Stomach (tissue), 9 donors: ENCODE results near the gene SLC35F6. TPM values are rescaled to one million over a fixed set of nuclear protein-coding genes. Genes with fewer than 3 reads are reported as not detected.
A peak's percentile ranks its signal among the peaks of the same experiment; 100 is the strongest.

Experiments
- DNase-seq, 2 donors: peaks; one replicate each; pipeline versions ENCODE4 v3.0.0 to v3.0.0-alpha.2; 2013 to 2019
- H3K27ac ChIP-seq, 5 donors: fragments of 200-600 bp in 4 of 5; sonication (generic) in 4 of 5; one replicate each; pipeline ENCODE4 v1.5.1; 2013 to 2019; ENCODE audit warnings: mild to moderate bottlenecking in 1 of 5, moderate library complexity in 1 of 5
- H3K27me3 ChIP-seq, 3 donors: fragments of 200-600 bp; sonication (generic); one replicate each; pipeline ENCODE4 v1.5.1; 2017 to 2019; ENCODE audit warnings: mixed run types in 1 of 3
- H3K36me3 ChIP-seq, 4 donors: fragments of 200-600 bp; sonication (generic); 1 replicate in 3 of 4; 2 replicates in 1 of 4; pipeline ENCODE4 v1.5.1; 2016 to 2019
- H3K4me1 ChIP-seq, 4 donors: fragments of 200-600 bp; sonication (generic); one replicate each; pipeline ENCODE4 v1.5.1; 2016 to 2019
- H3K4me3 ChIP-seq, 4 donors: fragments of 200-600 bp; sonication (generic) in 3 of 4; one replicate each; pipeline ENCODE4 v1.5.1; 2016 to 2019; ENCODE audit warnings: mild to moderate bottlenecking in 1 of 4
- H3K9me3 ChIP-seq, 4 donors: fragments of 200-600 bp; sonication (generic); one replicate each; pipeline ENCODE4 v1.5.1; 2016 to 2019
- EP300 ChIP-seq: sonication (generic); formaldehyde crosslinking; IDR thresholded peaks from one replicate; pipeline ENCODE4 v1.6.1; 2017; ENCODE audit warnings: antibody characterized with exemption
- POLR2A ChIP-seq, 4 donors: fragments of 450-650 bp; IDR thresholded peaks; one replicate each; pipeline ENCODE4 v1.6.1; 2016; ENCODE audit warnings: antibody characterized with exemption in 4 of 4, control low read depth in 2 of 4, mild to moderate bottlenecking in 1 of 4, moderate library complexity in 1 of 4
- POLR2AphosphoS5 ChIP-seq, 3 donors: sonication (generic); formaldehyde crosslinking; IDR thresholded peaks; one replicate each; pipeline ENCODE4 v1.6.1; 2016; ENCODE audit warnings: antibody characterized with exemption in 3 of 3
- WGBS, 5 donors: extraction: QIAGEN DNeasy Blood & Tissue Kit in 3 of 5; methylation state at CpG; one replicate each; pipeline versions ENCODE4 v1.1.5 to v1.1.7; 2013 to 2018; 5-methylcytosine and 5-hydroxymethylcytosine counted together
- intact Hi-C: fragments of 100-400 bp; cut with DNase I; formaldehyde crosslinking; loops from one replicate; pipeline ENCODE4 v1.15.1; 2023; ENCODE audit warnings: low total_unique reads
- polyA plus RNA-seq, 3 donors: library from polyadenylated mRNA; stranded (reverse); fragments of 200-250 nt; gene quantifications; one replicate each; pipeline ENCODE4 v1.2.3, GENCODE V29; 2013
- total RNA-seq, 5 donors: library from RNA; depleted of rRNA; stranded (reverse); fragments of >200 nt; gene quantifications; one replicate each; pipeline versions ENCODE4 v1.1.0 to v1.2.3, GENCODE V29; 2014 to 2016
- TF ChIP-seq, protein P1 (sequence below), 7 experiments: fragments of 450-650 bp in 4 of 7; fragments of 200-600 bp in 3 of 7; sonication (generic) in 3 of 7; IDR thresholded peaks; one replicate each; pipeline ENCODE4 v1.5.1; 2016 to 2019; ENCODE audit warnings: antibody characterized with exemption in 7 of 7, control low read depth in 2 of 7, mild to moderate bottlenecking in 1 of 7
- donor health status: healthy with polysubstance abuse.
- donor health status: Bipolar disorder and iron deficiency.
- donor health status: healthy.

The SLC35F6 gene
- total and polyA plus RNA-seq, 8 donors = 4.9 to 40.9 (median 12.9) TPM

DNA sequence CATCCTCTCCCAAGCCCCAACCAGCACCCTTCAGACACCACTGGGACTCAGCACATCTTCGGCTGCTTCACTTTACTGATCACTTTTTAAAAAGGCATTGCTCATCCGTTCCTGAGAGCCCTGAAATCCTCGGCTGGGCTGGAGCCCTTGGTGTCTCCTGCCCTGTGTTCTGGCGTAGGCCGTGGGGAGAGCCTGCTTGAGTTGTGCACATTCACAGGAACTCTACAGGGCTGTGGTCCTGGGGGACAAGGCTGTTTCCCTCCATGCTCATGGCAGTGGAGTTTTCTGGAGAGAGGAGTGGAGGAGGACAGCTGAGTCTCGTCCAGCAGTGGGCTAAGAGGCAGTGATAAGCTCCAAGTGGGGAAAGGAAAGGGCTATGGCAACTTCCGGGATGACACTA is 37.7 kb downstream of the SLC35F6 start:
- H3K9me3 ChIP-seq = no peaks in the 10 kb centered on the region
- no peak overlapping the region for H3K4me3 ChIP-seq
- no peaks in the 10 kb centered on the region for H3K36me3 ChIP-seq
- TF ChIP-seq, protein P1, sequence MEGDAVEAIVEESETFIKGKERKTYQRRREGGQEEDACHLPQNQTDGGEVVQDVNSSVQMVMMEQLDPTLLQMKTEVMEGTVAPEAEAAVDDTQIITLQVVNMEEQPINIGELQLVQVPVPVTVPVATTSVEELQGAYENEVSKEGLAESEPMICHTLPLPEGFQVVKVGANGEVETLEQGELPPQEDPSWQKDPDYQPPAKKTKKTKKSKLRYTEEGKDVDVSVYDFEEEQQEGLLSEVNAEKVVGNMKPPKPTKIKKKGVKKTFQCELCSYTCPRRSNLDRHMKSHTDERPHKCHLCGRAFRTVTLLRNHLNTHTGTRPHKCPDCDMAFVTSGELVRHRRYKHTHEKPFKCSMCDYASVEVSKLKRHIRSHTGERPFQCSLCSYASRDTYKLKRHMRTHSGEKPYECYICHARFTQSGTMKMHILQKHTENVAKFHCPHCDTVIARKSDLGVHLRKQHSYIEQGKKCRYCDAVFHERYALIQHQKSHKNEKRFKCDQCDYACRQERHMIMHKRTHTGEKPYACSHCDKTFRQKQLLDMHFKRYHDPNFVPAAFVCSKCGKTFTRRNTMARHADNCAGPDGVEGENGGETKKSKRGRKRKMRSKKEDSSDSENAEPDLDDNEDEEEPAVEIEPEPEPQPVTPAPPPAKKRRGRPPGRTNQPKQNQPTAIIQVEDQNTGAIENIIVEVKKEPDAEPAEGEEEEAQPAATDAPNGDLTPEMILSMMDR (IDR thresholded peaks at IDR 0.05) = no peak
- TF ChIP-seq POLR2A (IDR thresholded peaks at IDR 0.05) = no peak
- no peak for TF ChIP-seq EP300
- TF ChIP-seq POLR2AphosphoS5 (IDR thresholded peaks at IDR 0.05) = no peak
- no peak overlapping the region for H3K27ac ChIP-seq
- no peak for DNase-seq
- H3K4me1 ChIP-seq = no peaks in the 10 kb centered on the region
- no peaks in the 10 kb centered on the region for H3K27me3 ChIP-seq
- 95 to 98% (median 96%) methylated on average over 6 to 7 of the region's 7 CpGs for WGBS, 5 donors
- intact Hi-C loops = no loop called here

DNA sequence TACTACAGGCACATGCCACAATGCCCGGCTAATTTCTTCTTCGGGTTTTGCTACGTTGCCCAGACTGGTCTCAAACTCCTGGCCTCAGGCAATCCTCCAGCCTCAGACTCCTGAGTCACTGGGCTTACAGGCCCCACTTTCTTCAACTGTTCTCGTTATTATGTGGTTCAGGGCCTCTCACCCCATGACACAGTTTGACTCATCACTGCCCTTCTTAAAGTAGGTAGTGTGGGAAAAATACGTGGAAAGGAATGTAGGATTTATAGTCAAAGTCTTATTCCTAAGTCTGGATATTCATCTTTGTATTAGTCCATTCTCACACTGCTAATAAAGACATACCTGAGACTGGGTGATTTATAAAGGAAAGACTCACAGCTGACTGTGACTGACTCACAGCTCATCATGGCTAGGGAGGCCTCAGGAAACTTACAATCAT is 41.2 kb downstream of the SLC35F6 start:
- intact Hi-C loops = no loop called here
- DNase-seq = no peak
- Histone ChIP-seq H3K27ac (no peak overlapping the region), H3K9me3 (no peaks in the 10 kb centered on the region), H3K4me1 (no peaks in the 10 kb centered on the region), H3K4me3 (no peak overlapping the region), H3K36me3 (no peaks in the 10 kb centered on the region), H3K27me3 (no peaks in the 10 kb centered on the region)
- TF ChIP-seq EP300 (no peak), POLR2A (IDR thresholded peaks at IDR 0.05) (no peak), POLR2AphosphoS5 (IDR thresholded peaks at IDR 0.05) (no peak)
- TF ChIP-seq, protein P1 (IDR thresholded peaks at IDR 0.05) = no peak
- WGBS, 5 donors = 66 to 80% (median 71%) methylated on average over 5 of the region's 5 CpGs

DNA sequence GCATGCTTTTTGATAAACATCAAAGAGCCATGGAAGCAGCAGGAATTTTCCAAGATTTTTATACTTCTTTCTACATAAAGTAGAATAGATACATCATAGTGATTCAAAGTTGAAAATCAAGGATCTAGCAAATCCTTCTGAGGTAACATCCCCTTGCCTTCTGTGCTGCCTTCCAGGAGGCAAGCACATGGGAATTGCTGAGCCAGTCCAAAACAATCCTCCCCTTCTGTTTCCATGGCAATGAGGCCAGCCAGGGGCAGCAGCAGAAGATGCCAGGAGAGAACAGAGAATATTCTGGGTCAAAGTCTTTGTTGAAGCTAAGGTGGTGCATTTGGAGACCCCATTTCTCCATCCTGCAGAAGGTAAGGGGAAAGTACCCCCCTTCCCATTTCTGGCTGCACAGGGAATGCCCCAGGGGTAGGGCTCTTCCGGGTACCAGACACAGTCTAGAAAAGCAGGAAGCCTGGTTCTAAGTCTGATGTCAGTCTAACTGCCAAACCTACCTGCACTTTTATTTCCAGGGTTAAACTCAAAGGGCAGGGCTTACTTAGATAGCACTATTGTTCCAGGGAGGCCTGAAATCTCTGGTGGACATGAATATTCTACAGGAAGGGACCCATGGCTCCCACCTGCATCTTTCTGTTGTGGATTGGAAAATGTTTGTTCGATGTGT is 43.8 kb downstream of the SLC35F6 start:
- no peaks in the 10 kb centered on the region for H3K9me3 ChIP-seq
- H3K4me3 ChIP-seq = no peak overlapping the region
- WGBS, 5 donors = 48 to 59% (median 54%) methylated on average over 2 of the region's 2 CpGs
- H3K27me3 ChIP-seq = peaks cover 0 to 23% (median 0%) of the 10 kb centered on the region in 3 donors
- no peaks in the 10 kb centered on the region for H3K4me1 ChIP-seq
- no peaks in the 10 kb centered on the region for H3K36me3 ChIP-seq
- H3K27ac ChIP-seq = no peak overlapping the region
- TF ChIP-seq EP300 = no peak
- TF ChIP-seq POLR2AphosphoS5 (IDR thresholded peaks at IDR 0.05) = no peak
- TF ChIP-seq, protein P1 (IDR thresholded peaks at IDR 0.05) = no peak
- peak in 1 of 2 donors; percentile 22 for DNase-seq
- intact Hi-C loops = no loop called here

DNA sequence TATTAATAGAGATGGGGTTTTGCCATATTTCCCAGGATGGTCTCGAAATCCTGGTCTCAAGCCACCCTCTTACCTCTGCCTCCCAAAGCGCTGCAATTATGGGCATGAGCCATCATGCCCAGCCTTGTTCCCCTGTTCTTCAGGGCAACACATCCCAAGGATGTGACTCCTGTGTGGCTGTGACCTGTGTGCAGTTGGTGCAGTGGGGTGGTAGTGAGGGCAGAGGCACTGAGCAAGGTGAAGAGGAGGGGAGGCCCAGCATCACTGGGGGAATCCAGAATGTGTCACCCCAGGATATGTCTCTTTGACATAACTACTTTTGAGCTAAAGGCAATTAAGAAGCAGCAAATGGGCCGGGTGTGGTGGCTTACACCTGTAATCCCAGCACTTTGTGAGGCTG is 45.1 kb downstream of the SLC35F6 start:
- H3K36me3 ChIP-seq = no peaks in the 10 kb centered on the region
- intact Hi-C loops = no loop called here
- TF ChIP-seq EP300 (no peak), POLR2A (IDR thresholded peaks at IDR 0.05) (no peak), POLR2AphosphoS5 (IDR thresholded peaks at IDR 0.05) (no peak)
- TF ChIP-seq, protein P1 (IDR thresholded peaks at IDR 0.05) = no peak
- 80 to 93% (median 87%) methylated on average over 3 of the region's 3 CpGs for WGBS, 5 donors
- H3K9me3 ChIP-seq = no peaks in the 10 kb centered on the region
- no peak overlapping the region for H3K4me3 ChIP-seq
- H3K27me3 ChIP-seq = peaks cover 0 to 36% (median 0%) of the 10 kb centered on the region in 3 donors
- no peak for DNase-seq
- no peaks in the 10 kb centered on the region for H3K4me1 ChIP-seq
- no peak overlapping the region for H3K27ac ChIP-seq
